ENCODE measurements around the gene HTR3D.

Gene HTR3D

GRCh38 chr3:184045995-184046394 is 14.5 kb downstream of the HTR3D start:
- no peaks in the 10 kb centered on the region for H3K4me1 ChIP-seq (ENCODE audit: control insufficient read depth, low read length)
- no peaks in the 10 kb centered on the region for H3F3A ChIP-seq (ENCODE audit: control insufficient read depth, insufficient read depth)
- H3K9me2 ChIP-seq (replicated peaks; ENCODE audit: control insufficient read depth, low read length), result no peaks in the 10 kb centered on the region
- no peaks in the 10 kb centered on the region for H3K27me3 ChIP-seq (ENCODE audit: control insufficient read depth, low read length)
- H3K36me3 ChIP-seq (ENCODE audit: control insufficient read depth, low read length), result no peaks in the 10 kb centered on the region
- H3K9me3 ChIP-seq (ENCODE audit: control insufficient read depth, insufficient read depth, low read length), result no peaks in the 10 kb centered on the region
- H3K4me2 ChIP-seq (ENCODE audit: low read length), result no peak overlapping the region
- no peak overlapping the region for H3K4me3 ChIP-seq (ENCODE audit: low read length)
- no peak overlapping the region for H3K27ac ChIP-seq (ENCODE audit: low read depth, low read length)
- no peaks in the 10 kb centered on the region for H3K79me2 ChIP-seq (ENCODE audit: control insufficient read depth, low read length)
- TF ChIP-seq EZH2phosphoT487 (IDR thresholded peaks at IDR 0.05; ENCODE audit: borderline replicate concordance, low read length) (no peak), CTCF (IDR thresholded peaks at IDR 0.05; ENCODE audit: low read depth, low read length, poor library complexity, severe bottlenecking) (no peak)
- H4K20me1 ChIP-seq (ENCODE audit: control insufficient read depth, insufficient read depth, low read depth, low read length), result no peaks in the 10 kb centered on the region

- Histone ChIP-seq H3K36me3 (ENCODE audit: control insufficient read depth, low read length) (no peaks in the 10 kb centered on the region), H4K20me1 (ENCODE audit: control insufficient read depth, insufficient read depth, low read depth, low read length) (no peaks in the 10 kb centered on the region), H3K4me3 (ENCODE audit: low read length) (no peak overlapping the region), H3K79me2 (ENCODE audit: control insufficient read depth, low read length) (no peaks in the 10 kb centered on the region), H3K9me2 (replicated peaks; ENCODE audit: control insufficient read depth, low read length) (no peaks in the 10 kb centered on the region), H3K4me2 (ENCODE audit: low read length) (no peak overlapping the region), H3F3A (ENCODE audit: control insufficient read depth, insufficient read depth) (no peaks in the 10 kb centered on the region), H3K27ac (ENCODE audit: low read depth, low read length) (no peak overlapping the region), H3K27me3 (ENCODE audit: control insufficient read depth, low read length) (no peaks in the 10 kb centered on the region; the same call in 1 of the 2 replicates), H3K4me1 (ENCODE audit: control insufficient read depth, low read length) (no peaks in the 10 kb centered on the region), H3K9me3 (ENCODE audit: control insufficient read depth, insufficient read depth, low read length) (no peaks in the 10 kb centered on the region)
- no peak for TF ChIP-seq CTCF (IDR thresholded peaks at IDR 0.05; ENCODE audit: low read depth, low read length, poor library complexity, severe bottlenecking)
These were observed 18.8 kb downstream of the HTR3D start for GRCh38 chr3:184050217-184050847.

GRCh38 chr3:184052767-184053166 is 21.2 kb downstream of the HTR3D start, which contains the start of gene HTR3C:
Gene HTR3C (plus strand): TSS chr3:184053047. CDS start chr3:184053081, 34 bp downstream.
- H3K27me3 ChIP-seq (ENCODE audit: control insufficient read depth, low read length), result no peaks in the 10 kb centered on the region; the same call in 1 of the 2 replicates
- H3K9me3 ChIP-seq (ENCODE audit: control insufficient read depth, insufficient read depth, low read length), result no peaks in the 10 kb centered on the region
- no peak within 1 kb of the TSS for H3K4me3 ChIP-seq (ENCODE audit: low read length)
- H3K4me2 ChIP-seq (ENCODE audit: low read length), result no peak within 1 kb of the TSS
- no peaks in the 10 kb centered on the region for H3F3A ChIP-seq (ENCODE audit: control insufficient read depth, insufficient read depth)
- no peaks in the 10 kb centered on the region for H3K4me1 ChIP-seq (ENCODE audit: control insufficient read depth, low read length)
- H3K79me2 ChIP-seq (ENCODE audit: control insufficient read depth, low read length), result no peaks in the 10 kb centered on the region
- H4K20me1 ChIP-seq (ENCODE audit: control insufficient read depth, insufficient read depth, low read depth, low read length), result no peaks in the 10 kb centered on the region
- no peaks in the 10 kb centered on the region for H3K36me3 ChIP-seq (ENCODE audit: control insufficient read depth, low read length)
- no peak for TF ChIP-seq CTCF (IDR thresholded peaks at IDR 0.05; ENCODE audit: low read depth, low read length, poor library complexity, severe bottlenecking)
- TF ChIP-seq EZH2phosphoT487 (IDR thresholded peaks at IDR 0.05; ENCODE audit: borderline replicate concordance, low read length), result no peak
- H3K27ac ChIP-seq (ENCODE audit: low read depth, low read length), result no peak within 1 kb of the TSS
- no peaks in the 10 kb centered on the region for H3K9me2 ChIP-seq (replicated peaks; ENCODE audit: control insufficient read depth, low read length)
